ENCODE measurements around the gene ZFP30. TPM values are rescaled to one million over a fixed set of nuclear protein-coding genes. Genes with fewer than 3 reads are reported as not detected.
A peak's percentile ranks its signal among the peaks of the same experiment; 100 is the strongest.

The ZFP30 gene
- total and polyA plus RNA-seq, 2 experiments from 2014 or later: 2.1 to 6.3 TPM

- TF ChIP-seq CREB1 (CRISPR knock-in tag; IDR thresholded peaks at IDR 0.05; ENCODE audit: low read depth) (peak; percentile 6), NANOG (IDR thresholded peaks at IDR 0.05; ENCODE audit: borderline replicate concordance) (no peak)
- peaks cover 13% of the 10 kb centered on the region; the same call in 1 of the 2 replicates for H3K4me1 ChIP-seq (ENCODE audit: insufficient read depth)
- DNase-seq (ENCODE audit: low spot score) (no peak), ATAC-seq (no peak)
- Mint-ChIP-seq H3K4me1 (peaks cover 6% of the 10 kb centered on the region; the same call in 2 of the 3 replicates), H3K36me3 (ENCODE audit: low read depth) (peaks cover 25% of the 10 kb centered on the region), H3K4me3 (peak overlapping the region; percentile 99), H3K27ac (peak overlapping the region; percentile 99; the same call in 1 of the 2 replicates), H3K9me3 (peaks cover 43% of the 10 kb centered on the region), H3K27me3 (ENCODE audit: insufficient read depth, low read depth, poor library complexity) (peaks cover 9% of the 10 kb centered on the region)
- H4K20me1 ChIP-seq (replicated peaks; ENCODE audit: insufficient read depth): no peaks in the 10 kb centered on the region
- no peaks in the 10 kb centered on the region; the same call in 1 of the 2 replicates for H3K9me2 ChIP-seq (ENCODE audit: insufficient read depth)
- 0 out of 2 replicates have a peak, but pooled peaks cover 4% of the 10 kb centered on the region for H3K36me3 ChIP-seq (ENCODE audit: insufficient read depth)
- peak overlapping the region; percentile 88 for H3K4me3 ChIP-seq
- H3K27ac ChIP-seq (ENCODE audit: low read depth): no peak overlapping the region
- peaks cover 3% of the 10 kb centered on the region for H3K79me2 ChIP-seq (replicated peaks; ENCODE audit: insufficient read depth)
- H3K27me3 ChIP-seq (ENCODE audit: insufficient read depth): peaks cover 13% of the 10 kb centered on the region
- H3K4me2 ChIP-seq: peak overlapping the region; percentile 81
- peaks cover 7% of the 10 kb centered on the region for H3F3A ChIP-seq (replicated peaks; ENCODE audit: low read depth)
- H2AFZ ChIP-seq: peak overlapping the region; percentile 96
These were observed 60.3 kb downstream of the ZFP30 start for GRCh38 chr19:37594982-37595382.

DNA sequence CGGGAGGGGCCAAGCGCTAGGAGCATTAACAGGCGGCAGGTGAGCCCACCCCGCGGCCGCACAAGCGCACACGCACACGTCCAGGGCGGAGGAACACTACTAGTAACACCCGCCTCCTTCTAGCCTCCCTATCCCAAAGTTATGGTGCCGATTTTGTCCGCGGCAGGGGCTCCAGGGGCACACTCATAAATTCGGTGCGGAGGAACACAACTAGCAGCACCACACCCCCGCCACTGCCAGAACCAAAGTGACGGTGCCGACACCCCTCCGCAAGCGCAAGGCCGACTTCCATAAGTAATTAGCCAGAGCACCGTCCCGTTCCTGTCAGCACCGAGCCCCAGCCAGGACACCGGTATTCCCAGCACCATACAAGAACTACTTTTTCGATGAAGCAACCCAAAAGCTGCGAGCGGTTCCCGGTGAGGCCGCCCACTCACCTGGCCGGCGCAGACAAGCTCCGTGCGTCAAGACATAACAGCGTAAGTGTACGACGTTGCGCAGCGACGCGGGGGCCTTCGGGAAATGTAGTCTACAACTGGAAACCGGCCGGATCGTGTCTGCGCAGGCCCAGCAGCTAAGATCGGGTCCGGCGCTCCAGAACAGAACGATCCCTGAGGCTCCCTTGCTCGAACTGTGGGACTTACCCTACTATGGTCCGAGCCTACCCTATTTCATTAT is 60.8 kb downstream of the ZFP30 start, which contains the start of the genes ZNF540 and ZNF571:
Gene ZNF540 (plus strand): TSS at position 573 of the 678 bp plus-strand sequence. CDS start 3,572 bp downstream, outside the sequence.
Gene ZNF571 (minus strand): TSS at position 489 of the 678 bp plus-strand sequence. CDS start 8,116 bp downstream, outside the sequence.
- peaks cover 3% of the 10 kb centered on the region for H3K79me2 ChIP-seq (replicated peaks; ENCODE audit: insufficient read depth)
- Mint-ChIP-seq H3K9me3 (peaks cover 46% of the 10 kb centered on the region), H3K4me3 (peak within 1 kb of the TSS; percentile 99), H3K27me3 (ENCODE audit: insufficient read depth, low read depth, poor library complexity) (peaks cover 9% of the 10 kb centered on the region), H3K36me3 (ENCODE audit: low read depth) (peaks cover 30% of the 10 kb centered on the region), H3K27ac (peak within 1 kb of the TSS; percentile 99), H3K4me1 (peaks cover 6% of the 10 kb centered on the region; the same call in 2 of the 3 replicates)
- peak within 1 kb of the TSS; percentile 96 for H3K4me2 ChIP-seq
- DNase-seq (ENCODE audit: low spot score) (peak; percentile 99), ATAC-seq (peak; percentile 97)
- H2AFZ ChIP-seq: peak within 1 kb of the TSS; percentile 99
- no peaks in the 10 kb centered on the region; the same call in 1 of the 2 replicates for H3K9me2 ChIP-seq (ENCODE audit: insufficient read depth)
- peaks cover 13% of the 10 kb centered on the region for H3K27me3 ChIP-seq (ENCODE audit: insufficient read depth)
- H3K4me1 ChIP-seq (ENCODE audit: insufficient read depth): peaks cover 13% of the 10 kb centered on the region; the same call in 1 of the 2 replicates
- H3K4me3 ChIP-seq: peak within 1 kb of the TSS; percentile 88
- peaks cover 7% of the 10 kb centered on the region for H3F3A ChIP-seq (replicated peaks; ENCODE audit: low read depth)
- 0 out of 2 replicates have a peak, but pooled peaks cover 4% of the 10 kb centered on the region for H3K36me3 ChIP-seq (ENCODE audit: insufficient read depth)
- peak within 1 kb of the TSS; percentile 78 for H3K27ac ChIP-seq (ENCODE audit: low read depth)
- no peaks in the 10 kb centered on the region for H4K20me1 ChIP-seq (replicated peaks; ENCODE audit: insufficient read depth)
- TF ChIP-seq CREB1 (CRISPR knock-in tag; IDR thresholded peaks at IDR 0.05; ENCODE audit: low read depth) (peak; percentile 89), ETS1 (IDR thresholded peaks at IDR 0.05) (peak; percentile 89), POLR2AphosphoS5 (IDR thresholded peaks at IDR 0.05; ENCODE audit: low read depth) (peak; percentile 76), JUNB (IDR thresholded peaks at IDR 0.05; ENCODE audit: unreplicated experiment) (no peak), EZH2phosphoT487 (IDR thresholded peaks at IDR 0.05; ENCODE audit: unreplicated experiment) (no peak)
- TF ChIP-seq, protein P1, sequence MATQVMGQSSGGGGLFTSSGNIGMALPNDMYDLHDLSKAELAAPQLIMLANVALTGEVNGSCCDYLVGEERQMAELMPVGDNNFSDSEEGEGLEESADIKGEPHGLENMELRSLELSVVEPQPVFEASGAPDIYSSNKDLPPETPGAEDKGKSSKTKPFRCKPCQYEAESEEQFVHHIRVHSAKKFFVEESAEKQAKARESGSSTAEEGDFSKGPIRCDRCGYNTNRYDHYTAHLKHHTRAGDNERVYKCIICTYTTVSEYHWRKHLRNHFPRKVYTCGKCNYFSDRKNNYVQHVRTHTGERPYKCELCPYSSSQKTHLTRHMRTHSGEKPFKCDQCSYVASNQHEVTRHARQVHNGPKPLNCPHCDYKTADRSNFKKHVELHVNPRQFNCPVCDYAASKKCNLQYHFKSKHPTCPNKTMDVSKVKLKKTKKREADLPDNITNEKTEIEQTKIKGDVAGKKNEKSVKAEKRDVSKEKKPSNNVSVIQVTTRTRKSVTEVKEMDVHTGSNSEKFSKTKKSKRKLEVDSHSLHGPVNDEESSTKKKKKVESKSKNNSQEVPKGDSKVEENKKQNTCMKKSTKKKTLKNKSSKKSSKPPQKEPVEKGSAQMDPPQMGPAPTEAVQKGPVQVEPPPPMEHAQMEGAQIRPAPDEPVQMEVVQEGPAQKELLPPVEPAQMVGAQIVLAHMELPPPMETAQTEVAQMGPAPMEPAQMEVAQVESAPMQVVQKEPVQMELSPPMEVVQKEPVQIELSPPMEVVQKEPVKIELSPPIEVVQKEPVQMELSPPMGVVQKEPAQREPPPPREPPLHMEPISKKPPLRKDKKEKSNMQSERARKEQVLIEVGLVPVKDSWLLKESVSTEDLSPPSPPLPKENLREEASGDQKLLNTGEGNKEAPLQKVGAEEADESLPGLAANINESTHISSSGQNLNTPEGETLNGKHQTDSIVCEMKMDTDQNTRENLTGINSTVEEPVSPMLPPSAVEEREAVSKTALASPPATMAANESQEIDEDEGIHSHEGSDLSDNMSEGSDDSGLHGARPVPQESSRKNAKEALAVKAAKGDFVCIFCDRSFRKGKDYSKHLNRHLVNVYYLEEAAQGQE (IDR thresholded peaks at IDR 0.05; ENCODE audit: unreplicated experiment): no peak
- TF ChIP-seq, protein P2, sequence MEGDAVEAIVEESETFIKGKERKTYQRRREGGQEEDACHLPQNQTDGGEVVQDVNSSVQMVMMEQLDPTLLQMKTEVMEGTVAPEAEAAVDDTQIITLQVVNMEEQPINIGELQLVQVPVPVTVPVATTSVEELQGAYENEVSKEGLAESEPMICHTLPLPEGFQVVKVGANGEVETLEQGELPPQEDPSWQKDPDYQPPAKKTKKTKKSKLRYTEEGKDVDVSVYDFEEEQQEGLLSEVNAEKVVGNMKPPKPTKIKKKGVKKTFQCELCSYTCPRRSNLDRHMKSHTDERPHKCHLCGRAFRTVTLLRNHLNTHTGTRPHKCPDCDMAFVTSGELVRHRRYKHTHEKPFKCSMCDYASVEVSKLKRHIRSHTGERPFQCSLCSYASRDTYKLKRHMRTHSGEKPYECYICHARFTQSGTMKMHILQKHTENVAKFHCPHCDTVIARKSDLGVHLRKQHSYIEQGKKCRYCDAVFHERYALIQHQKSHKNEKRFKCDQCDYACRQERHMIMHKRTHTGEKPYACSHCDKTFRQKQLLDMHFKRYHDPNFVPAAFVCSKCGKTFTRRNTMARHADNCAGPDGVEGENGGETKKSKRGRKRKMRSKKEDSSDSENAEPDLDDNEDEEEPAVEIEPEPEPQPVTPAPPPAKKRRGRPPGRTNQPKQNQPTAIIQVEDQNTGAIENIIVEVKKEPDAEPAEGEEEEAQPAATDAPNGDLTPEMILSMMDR (conservative IDR thresholded peaks at IDR 0.05; ENCODE audit: low read depth in 2 of 2): no peak
